Stimulated activated CD4-positive, alpha-beta T cell treated with anti-CD3 and anti-CD28 coated beads, TNF-alpha, amount 100 ng/mL, for 24 hours (primary cell): ENCODE results near the gene ZNF524.
"Not testable (repeated sequence)": the region's sequence is repeated elsewhere in the genome, so short reads cannot be mapped to it uniquely, and the experiment has no call there.

Experiments
- DNase-seq, 3 experiments: peaks; one replicate each; pipeline ENCODE4 v3.0.0-alpha.2; 2020; ENCODE audit warnings: low read depth in 3 of 3

The ZNF524 gene

GRCh38 chr19:55599842-55600661 is at the start of gene ZNF524:
Gene ZNF524, plus strand, starts transcription at chr19:55600288. Its CDS starts 1,825 bp downstream, at chr19:55602113.
- DNase-seq = peak; percentile 65 to 79 (median 72)

GRCh38 chr19:55550321-55550650 is 49.8 kb upstream of the ZNF524 start:
- DNase-seq = no peak

GRCh38 chr19:55552206-55552605 is 47.9 kb upstream of the ZNF524 start:
- no peak for DNase-seq

GRCh38 chr19:55552620-55553019 is 47.5 kb upstream of the ZNF524 start:
- DNase-seq = no peak

- no peak for DNase-seq
These were observed 46.6 kb upstream of the ZNF524 start for GRCh38 chr19:55553217-55554182.

GRCh38 chr19:55554302-55554701 is 45.8 kb upstream of the ZNF524 start:
- DNase-seq = no peak

GRCh38 chr19:55554741-55555152 is 45.3 kb upstream of the ZNF524 start:
- no peak for DNase-seq

- no peak for DNase-seq
These were observed 40.4 kb upstream of the ZNF524 start for GRCh38 chr19:55559684-55560083.

- DNase-seq = no peak
These were observed 36.8 kb upstream of the ZNF524 start for GRCh38 chr19:55563261-55563690.

GRCh38 chr19:55566823-55567222 is 33.3 kb upstream of the ZNF524 start:
- DNase-seq = no peak

- no peak for DNase-seq
These were observed 32.3 kb upstream of the ZNF524 start for GRCh38 chr19:55567708-55568328.

- DNase-seq = not testable (repeated sequence)
These were observed 30.6 kb upstream of the ZNF524 start for GRCh38 chr19:55569477-55569876.

- DNase-seq = not testable (repeated sequence)
These were observed 26.2 kb upstream of the ZNF524 start for GRCh38 chr19:55573929-55574328.

- no peak for DNase-seq
These were observed 23.3 kb upstream of the ZNF524 start for GRCh38 chr19:55576746-55577145.

GRCh38 chr19:55578031-55578760 is 21.9 kb upstream of the ZNF524 start:
- DNase-seq = no peak

GRCh38 chr19:55578761-55579747 is 21.0 kb upstream of the ZNF524 start:
- DNase-seq = no peak

- DNase-seq = no peak
These were observed 20.1 kb upstream of the ZNF524 start for GRCh38 chr19:55579766-55580621.

GRCh38 chr19:55580628-55581144 is 19.4 kb upstream of the ZNF524 start, which contains the start of gene ZNF579:
Gene ZNF579, minus strand, starts transcription at chr19:55580848. Its CDS starts 1,209 bp downstream, at chr19:55579639.
- DNase-seq = peak; percentile 72 to 84 (median 76)
